Mucosa of rectum (tissue), 2 donors: ENCODE measurements around the gene SDF2.
"Not testable (repeated sequence)": the region's sequence is repeated elsewhere in the genome, so short reads cannot be mapped to it uniquely, and the experiment has no call there.

Experiments used
- H3K27ac ChIP-seq, 2 donors: one replicate each; pipeline ENCODE4 v1.7.0; 2013; ENCODE audit warnings: inconsistent platforms in 2 of 2, low read depth in 2 of 2, low read length in 2 of 2
- H3K27me3 ChIP-seq, 2 donors: one replicate each; pipeline ENCODE4 v1.7.0; 2013; ENCODE audit warnings: low read length in 2 of 2; ENCODE audit not compliant: control insufficient read depth in 2 of 2, insufficient read depth in 2 of 2
- H3K36me3 ChIP-seq, 2 donors: one replicate each; pipeline ENCODE4 v1.7.0; 2013; ENCODE audit warnings: low read length in 2 of 2; ENCODE audit not compliant: control insufficient read depth in 2 of 2, insufficient read depth in 2 of 2
- H3K4me1 ChIP-seq, 2 donors: one replicate each; pipeline ENCODE4 v1.7.0; 2013; ENCODE audit warnings: low read length in 2 of 2, mild to moderate bottlenecking in 1 of 2; ENCODE audit not compliant: control insufficient read depth in 2 of 2, insufficient read depth in 2 of 2
- H3K4me3 ChIP-seq, 2 donors: one replicate each; pipeline ENCODE4 v1.7.0; 2013; ENCODE audit warnings: low read length in 2 of 2
- H3K9ac ChIP-seq, 2 donors: one replicate each; pipeline ENCODE4 v1.7.0; 2013; ENCODE audit warnings: low read length in 2 of 2, low read depth in 1 of 2, mild to moderate bottlenecking in 1 of 2
- H3K9me3 ChIP-seq, 2 donors: one replicate each; pipeline ENCODE4 v1.7.0; 2013; ENCODE audit warnings: low read length in 2 of 2; ENCODE audit not compliant: control insufficient read depth in 2 of 2
- donor health status: healthy.
- donor health status: Normal muscosa, but diverticular disease.

Gene SDF2

DNA sequence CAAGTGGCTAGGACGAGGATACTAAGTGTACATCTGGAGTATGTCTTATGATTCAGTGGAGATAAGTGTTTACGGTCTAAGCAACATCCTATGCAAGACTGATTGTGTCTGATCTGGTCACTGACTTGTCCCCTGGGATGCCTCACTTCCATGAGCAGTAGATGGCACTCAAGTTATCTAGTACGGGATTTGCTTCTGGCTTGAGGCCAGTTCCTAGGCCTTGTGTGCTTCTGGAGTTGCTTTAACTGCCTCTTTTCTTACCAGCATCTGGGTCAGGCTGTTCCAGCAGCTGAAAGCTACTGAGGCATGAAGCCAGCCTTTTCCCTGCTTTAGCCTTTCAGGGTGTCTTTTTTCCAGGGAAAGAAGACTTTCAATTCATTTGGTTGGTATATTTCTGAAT lies 23.3 kb upstream of the SDF2 start:
- no peak overlapping the region for H3K4me3 ChIP-seq
- H3K9me3 ChIP-seq = no peaks in the 10 kb centered on the region
- H3K9ac ChIP-seq = no peak overlapping the region
- peaks cover 86 to 93% of the 10 kb centered on the region in 2 donors for H3K36me3 ChIP-seq
- no peaks in the 10 kb centered on the region for H3K4me1 ChIP-seq
- H3K27ac ChIP-seq = no peak overlapping the region
- no peaks in the 10 kb centered on the region for H3K27me3 ChIP-seq

DNA sequence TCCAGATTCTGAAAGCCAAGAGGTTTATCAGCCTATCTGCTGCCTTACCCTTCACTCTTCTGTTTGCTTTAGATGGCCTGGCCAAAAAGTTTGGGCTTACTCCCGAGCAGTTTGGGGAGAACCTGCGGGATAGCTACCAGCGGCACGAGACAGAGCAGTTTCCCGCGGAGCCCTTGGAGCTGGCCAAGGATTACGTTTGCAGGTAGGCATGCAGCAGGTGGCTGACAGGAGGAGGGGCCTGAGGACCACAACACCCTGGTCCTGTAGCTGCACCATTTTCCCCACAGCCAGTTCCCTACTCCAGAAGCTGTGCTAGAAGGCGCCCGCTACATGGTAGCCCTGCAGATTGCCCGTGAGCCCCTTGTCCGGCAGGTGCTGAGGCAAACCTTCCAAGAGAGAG lies 20.9 kb upstream of the SDF2 start:
- H3K36me3 ChIP-seq = peaks cover 77 to 87% of the 10 kb centered on the region in 2 donors
- H3K9ac ChIP-seq = no peak overlapping the region
- no peaks in the 10 kb centered on the region for H3K27me3 ChIP-seq
- H3K27ac ChIP-seq = no peak overlapping the region
- no peaks in the 10 kb centered on the region for H3K9me3 ChIP-seq
- no peak overlapping the region for H3K4me3 ChIP-seq
- H3K4me1 ChIP-seq = no peaks in the 10 kb centered on the region

DNA sequence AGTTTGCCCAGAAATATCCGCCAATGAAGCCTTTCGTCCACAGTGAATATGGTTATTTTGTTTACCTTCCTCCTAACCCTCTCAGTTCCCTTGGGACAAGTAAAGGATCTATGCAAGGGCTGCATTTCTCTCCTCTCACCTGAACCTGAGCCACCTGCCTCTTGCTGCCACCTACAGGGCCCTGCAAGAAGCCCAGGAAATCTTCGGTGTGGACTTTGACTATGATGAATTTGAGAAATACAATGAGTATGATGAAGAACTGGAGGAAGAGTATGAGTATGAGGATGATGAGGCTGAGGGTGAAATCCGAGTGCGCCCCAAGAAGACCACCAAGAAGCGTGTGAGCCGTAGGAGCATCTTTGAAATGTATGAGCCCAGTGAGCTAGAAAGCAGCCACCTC lies 14.3 kb upstream of the SDF2 start:
- Histone ChIP-seq H3K4me1 (no peaks in the 10 kb centered on the region), H3K4me3 (no peak overlapping the region), H3K27ac (no peak overlapping the region), H3K36me3 (peaks cover 74 to 86% of the 10 kb centered on the region in 2 donors), H3K27me3 (no peaks in the 10 kb centered on the region), H3K9ac (no peak overlapping the region), H3K9me3 (no peaks in the 10 kb centered on the region)

DNA sequence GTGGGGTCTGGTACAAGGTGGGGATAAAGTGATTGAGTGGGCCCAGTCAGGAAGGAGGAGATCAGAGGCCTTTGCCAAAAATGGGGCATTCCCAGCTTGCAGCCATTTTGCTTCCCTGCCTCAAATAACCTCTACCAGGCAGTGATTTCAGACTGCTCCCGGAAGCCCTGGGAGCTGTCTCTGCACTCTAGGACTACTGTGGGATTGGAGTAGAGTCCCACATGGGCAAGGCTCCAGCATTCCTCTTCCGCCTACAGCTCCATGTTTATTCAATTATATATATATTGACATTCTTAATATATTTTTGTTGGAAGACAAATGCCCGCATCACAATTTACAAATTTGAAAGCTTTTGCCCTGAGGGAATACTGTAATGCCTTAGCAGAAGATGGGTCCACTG lies 13.8 kb upstream of the SDF2 start:
- Histone ChIP-seq H3K9me3 (no peaks in the 10 kb centered on the region), H3K4me1 (no peaks in the 10 kb centered on the region), H3K36me3 (peaks cover 74 to 85% of the 10 kb centered on the region in 2 donors), H3K27me3 (no peaks in the 10 kb centered on the region), H3K27ac (no peak overlapping the region), H3K4me3 (no peak overlapping the region), H3K9ac (no peak overlapping the region)

DNA sequence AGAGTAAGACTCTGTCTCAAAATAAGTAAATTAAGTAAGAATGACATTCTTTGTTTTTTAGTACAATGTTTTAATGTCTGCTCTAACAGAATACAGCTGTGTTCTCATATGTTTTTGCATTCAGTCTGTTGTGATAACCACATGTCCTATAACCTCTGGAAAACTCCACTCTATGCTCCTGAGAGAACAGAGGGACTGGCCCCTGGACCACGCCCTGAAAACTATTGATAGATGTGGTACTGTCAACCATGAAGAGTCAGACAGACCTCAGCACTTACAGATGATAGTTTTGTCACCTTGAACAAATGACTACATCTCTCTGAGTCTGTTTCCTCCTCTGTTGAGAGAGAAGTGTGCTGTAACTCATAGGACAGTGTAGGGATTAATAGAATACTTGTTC lies 8.2 kb upstream of the SDF2 start:
- H3K36me3 ChIP-seq = peaks cover 43 to 54% of the 10 kb centered on the region in 2 donors

DNA sequence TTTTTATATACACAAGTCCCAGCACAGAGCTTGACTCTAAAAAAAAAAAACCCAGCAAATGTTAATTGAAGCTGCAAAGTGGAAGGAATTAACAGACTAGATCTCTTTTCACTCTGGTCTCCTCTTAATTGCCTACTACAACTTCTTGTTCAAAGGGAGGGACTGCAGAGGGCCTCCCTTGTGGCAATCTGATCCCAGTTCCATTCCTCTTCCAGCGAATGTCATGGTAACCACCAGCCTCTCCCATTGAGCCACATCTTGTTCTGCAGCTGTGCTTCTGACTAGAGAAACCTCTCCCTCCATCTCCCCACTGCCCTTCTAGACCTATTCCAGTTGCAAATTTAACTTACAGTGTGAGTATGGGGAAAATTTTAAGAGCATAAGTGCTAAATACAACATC lies 6.2 kb upstream of the SDF2 start:
- H3K27me3 ChIP-seq = no peaks in the 10 kb centered on the region
- H3K27ac ChIP-seq = no peak overlapping the region
- no peak overlapping the region for H3K9ac ChIP-seq
- H3K4me3 ChIP-seq = no peak overlapping the region
- peaks cover 23 to 34% of the 10 kb centered on the region in 2 donors for H3K36me3 ChIP-seq
- H3K9me3 ChIP-seq = no peaks in the 10 kb centered on the region
- peaks cover 7% of the 10 kb centered on the region in 2 donors for H3K4me1 ChIP-seq

More for the DNA sequence above, 8.2 kb upstream of the SDF2 start:
- Histone ChIP-seq H3K9ac (no peak overlapping the region), H3K4me1 (no peaks in the 10 kb centered on the region), H3K9me3 (no peaks in the 10 kb centered on the region), H3K27ac (no peak overlapping the region), H3K27me3 (no peaks in the 10 kb centered on the region), H3K4me3 (no peak overlapping the region)

DNA sequence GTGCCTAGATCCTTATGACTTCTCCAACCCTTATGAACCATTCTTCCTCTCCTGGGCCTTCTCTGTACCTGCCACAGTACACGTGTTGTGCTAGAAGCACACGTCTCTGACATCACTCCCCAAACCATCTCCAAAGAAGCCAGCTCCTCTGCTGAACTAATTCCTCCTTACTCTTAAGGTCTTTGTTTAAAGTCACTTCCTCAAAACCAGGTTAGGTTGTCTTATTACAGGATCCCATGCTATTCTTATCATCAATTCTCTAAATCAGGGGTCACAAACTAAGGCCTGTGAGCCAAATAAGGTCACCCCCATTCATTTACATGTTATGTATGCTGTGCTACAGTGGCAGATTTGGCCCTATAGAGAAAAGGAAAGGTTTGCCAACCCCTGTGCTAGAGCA lies 4.3 kb upstream of the SDF2 start:
- H3K9ac ChIP-seq = no peak overlapping the region
- no peaks in the 10 kb centered on the region for H3K9me3 ChIP-seq
- no peak overlapping the region for H3K4me3 ChIP-seq
- no peaks in the 10 kb centered on the region for H3K27me3 ChIP-seq
- H3K27ac ChIP-seq = no peak overlapping the region
- H3K4me1 ChIP-seq = peaks cover 11 to 13% of the 10 kb centered on the region in 2 donors
- H3K36me3 ChIP-seq = peaks cover 9 to 18% of the 10 kb centered on the region in 2 donors

DNA sequence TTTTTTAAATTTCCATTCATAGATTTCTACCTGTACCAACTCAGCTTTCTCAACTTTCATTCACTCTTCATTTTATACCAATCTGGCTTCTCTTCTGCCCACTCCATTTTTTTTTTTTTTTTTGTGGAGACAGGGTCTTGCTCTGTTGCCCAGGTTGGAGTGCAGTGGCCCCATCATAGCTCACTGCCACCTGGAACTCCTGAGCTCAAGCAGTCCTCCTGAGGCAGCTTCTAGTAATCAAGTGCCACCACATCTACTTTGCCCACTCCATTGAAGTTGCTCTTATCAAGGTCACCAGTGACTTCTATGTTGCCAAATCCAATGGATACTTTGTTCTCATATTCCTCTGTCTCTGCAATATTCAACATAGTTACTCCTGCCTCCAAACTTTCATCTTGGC lies 2.0 kb upstream of the SDF2 start:
- Histone ChIP-seq H3K36me3 (peaks cover 6 to 13% of the 10 kb centered on the region in 2 donors), H3K27me3 (no peaks in the 10 kb centered on the region), H3K4me1 (peaks cover 15 to 16% of the 10 kb centered on the region in 2 donors), H3K9ac (no peak overlapping the region), H3K9me3 (no peaks in the 10 kb centered on the region), H3K4me3 (no peak overlapping the region), H3K27ac (no peak overlapping the region)

DNA sequence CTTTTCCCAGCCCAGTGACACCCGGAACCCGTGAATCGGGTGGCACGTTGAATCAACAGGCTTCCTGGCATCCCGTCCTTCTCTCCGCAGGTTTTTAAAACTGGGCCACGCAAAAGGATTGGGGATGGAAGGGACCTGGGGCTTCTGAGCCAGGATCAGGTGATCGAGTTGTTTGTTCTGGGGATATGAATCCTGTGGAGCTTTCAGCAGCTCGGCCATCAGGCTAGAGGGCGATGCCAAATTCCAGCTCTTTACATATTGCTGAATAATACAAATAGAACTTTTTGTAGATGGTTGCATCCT lies 772 bp upstream of the SDF2 start:
- peaks cover 8 to 11% of the 10 kb centered on the region in 2 donors for H3K36me3 ChIP-seq
- H3K4me1 ChIP-seq = peaks cover 15 to 16% of the 10 kb centered on the region in 2 donors
- no peaks in the 10 kb centered on the region for H3K9me3 ChIP-seq
- peak overlapping the region; percentile 94 to 96 for H3K27ac ChIP-seq
- peak overlapping the region; percentile 92 to 98 for H3K9ac ChIP-seq
- peak overlapping the region; percentile 91 to 99 for H3K4me3 ChIP-seq
- no peaks in the 10 kb centered on the region for H3K27me3 ChIP-seq

DNA sequence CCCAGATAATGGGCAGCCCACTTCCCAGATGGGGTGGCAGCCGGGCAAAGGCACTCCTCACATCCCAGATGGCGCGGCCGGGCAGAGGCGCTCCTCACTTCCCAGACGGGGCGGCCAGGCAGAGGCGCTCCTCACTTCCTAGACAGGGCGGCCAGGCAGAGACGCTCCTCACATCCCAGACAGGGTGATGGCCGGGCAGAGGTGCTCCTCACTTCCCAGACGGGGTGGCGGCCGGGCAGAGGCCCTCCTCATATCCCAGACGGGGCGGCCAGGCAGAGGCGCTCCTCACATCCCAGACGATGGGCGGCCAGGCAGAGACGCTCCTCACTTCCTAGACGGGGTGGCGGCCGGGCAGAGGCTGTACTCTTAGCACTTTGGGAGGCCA lies 2.2 kb downstream of the SDF2 start:
- not testable (repeated sequence) for H3K27me3 ChIP-seq, H3K4me3 ChIP-seq, H3K9ac ChIP-seq, H3K27ac ChIP-seq, H3K9me3 ChIP-seq
- peaks cover 8 to 17% of the 10 kb centered on the region in 2 donors for H3K36me3 ChIP-seq
- peaks cover 15 to 16% of the 10 kb centered on the region in 2 donors for H3K4me1 ChIP-seq
